ENCODE results near the gene SRGAP1.

SRGAP1 gene

DNA sequence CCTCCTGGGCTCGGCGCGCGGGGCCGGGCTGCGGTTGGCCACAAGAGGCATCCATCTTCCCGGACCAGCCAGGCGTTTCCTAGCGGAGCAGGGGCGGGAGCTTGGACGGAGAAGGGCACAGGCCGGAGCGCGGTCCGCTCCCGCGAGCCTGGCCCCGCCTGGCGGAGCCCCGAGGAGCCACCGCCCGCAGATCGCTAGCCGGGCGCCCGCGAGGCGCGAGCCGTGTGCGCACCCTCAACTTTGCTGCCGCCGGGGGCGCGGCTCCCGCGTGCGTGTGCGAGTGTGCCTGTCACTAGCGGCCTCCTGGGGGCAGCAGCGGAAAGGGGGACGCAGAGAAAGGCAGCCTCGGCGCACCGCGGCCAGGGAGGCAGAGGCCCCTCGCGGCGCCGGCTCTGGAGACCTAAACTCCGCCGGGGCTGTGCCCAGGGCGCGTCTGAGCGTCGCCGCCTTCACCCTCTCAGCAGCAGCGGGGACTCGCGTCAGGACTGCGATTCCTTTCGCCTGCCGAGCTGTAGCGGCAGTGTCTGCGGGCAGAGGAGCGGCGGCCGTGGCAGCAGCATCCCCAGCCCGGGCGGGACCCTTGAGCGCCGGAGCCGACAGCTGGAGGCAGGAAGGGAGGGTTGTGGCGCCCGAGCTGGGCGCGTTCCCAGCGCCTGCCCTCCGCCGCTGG is 644 bp upstream of the SRGAP1 start (continued):
- TF ChIP-seq ZNF223 (tag by site-specific recombination; IDR thresholded peaks at IDR 0.05) (peak; percentile 55), ZNF654 (tag by site-specific recombination; IDR thresholded peaks at IDR 0.05; ENCODE audit: low read depth) (peak; percentile 59), ZNF155 (tag by site-specific recombination; IDR thresholded peaks at IDR 0.05) (no peak), ZNF394 (tag by site-specific recombination; IDR thresholded peaks at IDR 0.05; ENCODE audit: borderline replicate concordance) (peak; percentile 13; the same call in 1 of the 2 replicates), ZNF830 (tag by site-specific recombination; IDR thresholded peaks at IDR 0.05; ENCODE audit: low read depth) (no peak), ZNF341 (tag by site-specific recombination; IDR thresholded peaks at IDR 0.05; ENCODE audit: low read depth) (no peak), ZNF366 (tag by site-specific recombination; conservative IDR thresholded peaks at IDR 0.05) (no peak), KLF9 (tag by site-specific recombination; IDR thresholded peaks at IDR 0.05; ENCODE audit: low read depth) (peak; percentile 78), CTCF (tag by site-specific recombination; IDR thresholded peaks at IDR 0.05) (peak; percentile 100), ZNF114 (tag by site-specific recombination; IDR thresholded peaks at IDR 0.05) (no peak), GLI4 (tag by site-specific recombination; IDR thresholded peaks at IDR 0.05) (no peak), ZNF391 (tag by site-specific recombination; IDR thresholded peaks at IDR 0.05; ENCODE audit: borderline replicate concordance, low read depth) (0 out of 2 replicates have a peak, but pooled peaks have one; percentile 62), MZF1 (tag by site-specific recombination; IDR thresholded peaks at IDR 0.05; ENCODE audit: borderline replicate concordance) (no peak), ZNF677 (tag by site-specific recombination; IDR thresholded peaks at IDR 0.05) (0 out of 2 replicates have a peak, but pooled peaks have one; percentile 16), ZBTB6 (tag by site-specific recombination; IDR thresholded peaks at IDR 0.05) (peak; percentile 95), ZNF24 (tag by site-specific recombination; IDR thresholded peaks at IDR 0.05) (peak; percentile 50; the same call in 1 of the 2 replicates), SP3 (tag by site-specific recombination; IDR thresholded peaks at IDR 0.05) (peak; percentile 46), ZNF529 (tag by site-specific recombination; IDR thresholded peaks at IDR 0.05; ENCODE audit: insufficient replicate concordance) (no peak), ZNF335 (tag by site-specific recombination; conservative IDR thresholded peaks at IDR 0.05) (no peak), WT1 (tag by site-specific recombination; IDR thresholded peaks at IDR 0.05) (0 out of 2 replicates have a peak, but pooled peaks have one; percentile 10), ZNF416 (tag by site-specific recombination; IDR thresholded peaks at IDR 0.05) (no peak), ZNF362 (tag by site-specific recombination; IDR thresholded peaks at IDR 0.05) (no peak), ZNF768 (tag by site-specific recombination; IDR thresholded peaks at IDR 0.05) (no peak; the same call in 1 of the 2 replicates), OVOL3 (tag by site-specific recombination; IDR thresholded peaks at IDR 0.05) (no peak)
- TF ChIP-seq, protein P1, sequence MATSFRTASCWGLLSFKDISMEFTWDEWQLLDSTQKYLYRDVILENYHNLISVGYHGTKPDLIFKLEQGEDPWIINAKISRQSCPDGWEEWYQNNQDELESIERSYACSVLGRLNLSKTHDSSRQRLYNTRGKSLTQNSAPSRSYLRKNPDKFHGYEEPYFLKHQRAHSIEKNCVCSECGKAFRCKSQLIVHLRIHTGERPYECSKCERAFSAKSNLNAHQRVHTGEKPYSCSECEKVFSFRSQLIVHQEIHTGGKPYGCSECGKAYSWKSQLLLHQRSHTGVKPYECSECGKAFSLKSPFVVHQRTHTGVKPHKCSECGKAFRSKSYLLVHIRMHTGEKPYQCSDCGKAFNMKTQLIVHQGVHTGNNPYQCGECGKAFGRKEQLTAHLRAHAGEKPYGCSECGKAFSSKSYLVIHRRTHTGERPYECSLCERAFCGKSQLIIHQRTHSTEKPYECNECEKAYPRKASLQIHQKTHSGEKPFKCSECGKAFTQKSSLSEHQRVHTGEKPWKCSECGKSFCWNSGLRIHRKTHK (tag by site-specific recombination; IDR thresholded peaks at IDR 0.05), result no peak
- TF ChIP-seq, protein P2, sequence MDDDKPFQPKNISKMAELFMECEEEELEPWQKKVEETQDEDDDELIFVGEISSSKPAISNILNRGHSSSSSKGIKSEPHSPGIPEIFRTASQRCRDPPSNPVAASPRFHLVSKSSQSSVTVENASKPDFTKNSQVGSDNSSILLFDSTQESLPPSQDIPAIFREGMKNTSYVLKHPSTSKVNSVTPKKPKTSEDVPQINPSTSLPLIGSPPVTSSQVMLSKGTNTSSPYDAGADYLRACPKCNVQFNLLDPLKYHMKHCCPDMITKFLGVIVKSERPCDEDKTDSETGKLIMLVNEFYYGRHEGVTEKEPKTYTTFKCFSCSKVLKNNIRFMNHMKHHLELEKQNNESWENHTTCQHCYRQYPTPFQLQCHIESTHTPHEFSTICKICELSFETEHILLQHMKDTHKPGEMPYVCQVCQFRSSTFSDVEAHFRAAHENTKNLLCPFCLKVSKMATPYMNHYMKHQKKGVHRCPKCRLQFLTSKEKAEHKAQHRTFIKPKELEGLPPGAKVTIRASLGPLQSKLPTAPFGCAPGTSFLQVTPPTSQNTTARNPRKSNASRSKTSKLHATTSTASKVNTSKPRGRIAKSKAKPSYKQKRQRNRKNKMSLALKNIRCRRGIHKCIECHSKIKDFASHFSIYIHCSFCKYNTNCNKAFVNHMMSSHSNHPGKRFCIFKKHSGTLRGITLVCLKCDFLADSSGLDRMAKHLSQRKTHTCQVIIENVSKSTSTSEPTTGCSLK (tag by site-specific recombination; IDR thresholded peaks at IDR 0.05), result no peak
- TF ChIP-seq, protein P3, sequence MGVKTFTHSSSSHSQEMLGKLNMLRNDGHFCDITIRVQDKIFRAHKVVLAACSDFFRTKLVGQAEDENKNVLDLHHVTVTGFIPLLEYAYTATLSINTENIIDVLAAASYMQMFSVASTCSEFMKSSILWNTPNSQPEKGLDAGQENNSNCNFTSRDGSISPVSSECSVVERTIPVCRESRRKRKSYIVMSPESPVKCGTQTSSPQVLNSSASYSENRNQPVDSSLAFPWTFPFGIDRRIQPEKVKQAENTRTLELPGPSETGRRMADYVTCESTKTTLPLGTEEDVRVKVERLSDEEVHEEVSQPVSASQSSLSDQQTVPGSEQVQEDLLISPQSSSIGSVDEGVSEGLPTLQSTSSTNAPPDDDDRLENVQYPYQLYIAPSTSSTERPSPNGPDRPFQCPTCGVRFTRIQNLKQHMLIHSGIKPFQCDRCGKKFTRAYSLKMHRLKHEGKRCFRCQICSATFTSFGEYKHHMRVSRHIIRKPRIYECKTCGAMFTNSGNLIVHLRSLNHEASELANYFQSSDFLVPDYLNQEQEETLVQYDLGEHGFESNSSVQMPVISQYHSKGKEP (tag by site-specific recombination; IDR thresholded peaks at IDR 0.05), result 0 out of 2 replicates have a peak, but pooled peaks have one; percentile 37
